Transverse colon (tissue), 3 donors: ENCODE data around the gene GABRD.

Source experiments
- POLR2A ChIP-seq: fragments of 450-650 bp; IDR thresholded peaks from one replicate; pipeline ENCODE4 v1.6.1; 2016; ENCODE audit warnings: antibody characterized with exemption, mild to moderate bottlenecking, moderate library complexity
- TF ChIP-seq, protein P1 (sequence below), 5 experiments: fragments of 200-600 bp in 3 of 5; fragments of 450-650 bp in 2 of 5; sonication (generic) in 3 of 5; IDR thresholded peaks; 1 replicate in 2 of 5; 2 replicates in 3 of 5; pipeline ENCODE4 v1.5.1; 2016 to 2017; ENCODE audit warnings: antibody characterized with exemption in 5 of 5, inconsistent platforms in 3 of 5, mild to moderate bottlenecking in 2 of 5, moderate library complexity in 1 of 5

DNA sequence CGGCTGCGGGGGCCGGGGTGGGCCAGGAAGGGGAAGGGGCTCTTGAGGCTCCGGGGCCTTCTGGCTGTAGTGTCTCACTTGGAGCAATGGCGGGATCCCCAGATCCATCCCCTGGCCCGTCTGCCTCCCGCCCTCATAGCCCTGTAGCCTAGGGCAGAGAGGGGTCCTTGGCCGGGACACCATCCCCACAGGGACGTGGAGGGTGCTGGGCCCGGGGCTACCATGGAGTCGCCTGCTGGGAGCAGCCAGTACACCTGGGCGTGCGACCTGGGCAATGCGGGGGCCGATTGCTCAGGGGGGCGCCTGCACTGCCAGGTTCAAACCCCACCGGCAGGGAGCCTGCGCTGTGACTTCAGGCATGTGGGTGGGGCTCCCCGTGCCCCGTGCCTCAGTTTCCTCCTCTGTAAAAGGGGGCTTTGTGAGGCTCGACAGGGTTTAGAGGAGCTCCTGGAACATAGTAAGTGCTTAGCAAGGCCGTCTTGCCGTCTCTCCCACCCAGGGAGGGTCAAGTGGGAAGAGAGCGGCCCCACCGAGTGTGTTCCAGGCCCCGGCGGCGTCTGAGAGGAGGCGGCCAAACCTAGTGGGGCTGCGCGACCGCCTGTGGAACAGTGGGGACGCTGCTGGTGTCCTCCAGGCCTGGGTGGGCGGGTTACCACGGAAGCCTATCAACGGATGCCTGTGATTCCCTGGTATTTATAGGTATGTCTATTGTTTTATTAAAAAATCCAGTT lies 51.8 kb downstream of the GABRD start:
- TF ChIP-seq, protein P1, sequence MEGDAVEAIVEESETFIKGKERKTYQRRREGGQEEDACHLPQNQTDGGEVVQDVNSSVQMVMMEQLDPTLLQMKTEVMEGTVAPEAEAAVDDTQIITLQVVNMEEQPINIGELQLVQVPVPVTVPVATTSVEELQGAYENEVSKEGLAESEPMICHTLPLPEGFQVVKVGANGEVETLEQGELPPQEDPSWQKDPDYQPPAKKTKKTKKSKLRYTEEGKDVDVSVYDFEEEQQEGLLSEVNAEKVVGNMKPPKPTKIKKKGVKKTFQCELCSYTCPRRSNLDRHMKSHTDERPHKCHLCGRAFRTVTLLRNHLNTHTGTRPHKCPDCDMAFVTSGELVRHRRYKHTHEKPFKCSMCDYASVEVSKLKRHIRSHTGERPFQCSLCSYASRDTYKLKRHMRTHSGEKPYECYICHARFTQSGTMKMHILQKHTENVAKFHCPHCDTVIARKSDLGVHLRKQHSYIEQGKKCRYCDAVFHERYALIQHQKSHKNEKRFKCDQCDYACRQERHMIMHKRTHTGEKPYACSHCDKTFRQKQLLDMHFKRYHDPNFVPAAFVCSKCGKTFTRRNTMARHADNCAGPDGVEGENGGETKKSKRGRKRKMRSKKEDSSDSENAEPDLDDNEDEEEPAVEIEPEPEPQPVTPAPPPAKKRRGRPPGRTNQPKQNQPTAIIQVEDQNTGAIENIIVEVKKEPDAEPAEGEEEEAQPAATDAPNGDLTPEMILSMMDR (IDR thresholded peaks at IDR 0.05), result no peak
- no peak for TF ChIP-seq POLR2A
